Transverse colon (tissue), 4 donors: Measurements from ENCODE around the gene LRRC4C. TPM values are rescaled to one million over a fixed set of nuclear protein-coding genes. Genes with fewer than 3 reads are reported as not detected.

Experiments used
- DNase-seq: peaks from one replicate; pipeline ENCODE4 v3.0.0-alpha.2; 2019
- H3K27ac ChIP-seq, 4 donors: fragments of 200-600 bp; sonication (generic); 2 replicates each; pipeline ENCODE4 v1.5.1; 2016 to 2018; ENCODE audit warnings: inconsistent platforms in 4 of 4
- H3K27me3 ChIP-seq: fragments of 200-600 bp; sonication (generic); 2 replicates; pipeline ENCODE4 v1.5.1; 2017; ENCODE audit warnings: inconsistent platforms
- H3K36me3 ChIP-seq, 4 donors: fragments of 200-600 bp; sonication (generic); 2 replicates each; pipeline ENCODE4 v1.5.1; 2017 to 2019; ENCODE audit warnings: inconsistent platforms in 4 of 4
- H3K4me1 ChIP-seq, 4 donors: fragments of 200-600 bp; sonication (generic); 2 replicates each; pipeline ENCODE4 v1.5.1; 2017 to 2020; ENCODE audit warnings: inconsistent platforms in 4 of 4
- H3K4me3 ChIP-seq, 4 donors: fragments of 200-600 bp; sonication (generic); 1 replicate in 1 of 4; 2 replicates in 3 of 4; pipeline versions ENCODE4 v1.5.1 to v1.6.1; 2017 to 2019; ENCODE audit warnings: inconsistent platforms in 4 of 4
- H3K9me3 ChIP-seq, 2 donors: fragments of 200-600 bp; sonication (generic); 2 replicates each; pipeline ENCODE4 v1.5.1; 2017 to 2019; ENCODE audit warnings: inconsistent platforms in 2 of 2
- EP300 ChIP-seq: sonication (generic); formaldehyde crosslinking; IDR thresholded peaks from one replicate; pipeline ENCODE4 v1.6.1; 2017; ENCODE audit warnings: antibody characterized with exemption, low read depth
- POLR2A ChIP-seq: fragments of 450-650 bp; IDR thresholded peaks from one replicate; pipeline ENCODE4 v1.6.1; 2016; ENCODE audit warnings: antibody characterized with exemption, mild to moderate bottlenecking, moderate library complexity
- POLR2AphosphoS5 ChIP-seq, 3 donors: sonication (generic); formaldehyde crosslinking; IDR thresholded peaks; one replicate each; pipeline ENCODE4 v1.6.1; 2016; ENCODE audit warnings: antibody characterized with exemption in 3 of 3
- WGBS, 2 donors: methylation state at CpG; one replicate each; pipeline ENCODE4 v1.1.5; 2018; ENCODE audit warnings: low coverage in 1 of 2; 5-methylcytosine and 5-hydroxymethylcytosine counted together
- in situ Hi-C, 4 donors: fragments of 200-750 bp; cut with MboI; loops; one replicate each; pipeline versions ENCODE4 v1.15.0 to v1.15.1; 2017; ENCODE audit warnings: low sequenced_read_pairs in 3 of 4, low pct_ligation_motif_present in 1 of 4, low pct_unique_long_range_greater_than_20kb in 1 of 4
- intact Hi-C: fragments of 100-400 bp; cut with DNase I; formaldehyde crosslinking; loops from one replicate; pipeline ENCODE4 v1.15.1; 2023; ENCODE audit warnings: low total_unique reads
- total RNA-seq, 4 donors: library from RNA; depleted of rRNA; stranded (reverse); fragments of >200 nt; gene quantifications; one replicate each; pipeline ENCODE4 v1.1.0, GENCODE V29; 2016
- TF ChIP-seq, protein P1 (sequence below), 5 experiments: fragments of 200-600 bp in 3 of 5; fragments of 450-650 bp in 2 of 5; sonication (generic) in 3 of 5; IDR thresholded peaks; 1 replicate in 2 of 5; 2 replicates in 3 of 5; pipeline ENCODE4 v1.5.1; 2016 to 2017; ENCODE audit warnings: antibody characterized with exemption in 5 of 5, inconsistent platforms in 3 of 5, mild to moderate bottlenecking in 2 of 5, moderate library complexity in 1 of 5

Gene LRRC4C
- total RNA-seq, 4 donors from 2014 or later: 0.55 to 1.9 (median 0.64) TPM; not detected in 1

DNA sequence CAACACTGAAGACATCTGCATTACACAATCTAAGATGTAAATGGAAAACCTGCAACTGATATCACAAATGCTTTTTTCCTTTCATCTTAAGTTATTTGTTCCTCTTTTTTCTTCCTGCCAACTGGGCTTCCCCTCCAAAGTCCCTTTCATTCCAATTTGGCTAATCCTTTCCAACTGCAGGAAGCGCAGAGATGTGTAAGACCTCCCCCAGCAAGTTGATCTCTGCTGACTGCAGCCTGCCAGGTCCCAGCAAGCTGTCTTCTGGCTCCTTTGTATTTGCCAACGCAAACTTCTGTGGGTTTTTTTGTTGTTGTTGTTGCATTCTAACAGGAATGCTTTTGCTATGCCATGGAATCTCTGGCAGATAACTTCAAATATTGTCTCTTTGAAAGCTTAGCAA lies 38.5 kb upstream of the LRRC4C start:
- H3K27me3 ChIP-seq: no peaks in the 10 kb centered on the region
- no peak overlapping the region for H3K27ac ChIP-seq
- in situ Hi-C loops (no loop called here), intact Hi-C loops (no loop called here)
- no peak for DNase-seq
- no peak overlapping the region for H3K4me3 ChIP-seq
- no peaks in the 10 kb centered on the region for H3K36me3 ChIP-seq
- 20 to 31% methylated on average over 2 of the region's 2 CpGs for WGBS, 2 donors
- H3K4me1 ChIP-seq: no peaks in the 10 kb centered on the region
- no peak for TF ChIP-seq EP300
- TF ChIP-seq, protein P1, sequence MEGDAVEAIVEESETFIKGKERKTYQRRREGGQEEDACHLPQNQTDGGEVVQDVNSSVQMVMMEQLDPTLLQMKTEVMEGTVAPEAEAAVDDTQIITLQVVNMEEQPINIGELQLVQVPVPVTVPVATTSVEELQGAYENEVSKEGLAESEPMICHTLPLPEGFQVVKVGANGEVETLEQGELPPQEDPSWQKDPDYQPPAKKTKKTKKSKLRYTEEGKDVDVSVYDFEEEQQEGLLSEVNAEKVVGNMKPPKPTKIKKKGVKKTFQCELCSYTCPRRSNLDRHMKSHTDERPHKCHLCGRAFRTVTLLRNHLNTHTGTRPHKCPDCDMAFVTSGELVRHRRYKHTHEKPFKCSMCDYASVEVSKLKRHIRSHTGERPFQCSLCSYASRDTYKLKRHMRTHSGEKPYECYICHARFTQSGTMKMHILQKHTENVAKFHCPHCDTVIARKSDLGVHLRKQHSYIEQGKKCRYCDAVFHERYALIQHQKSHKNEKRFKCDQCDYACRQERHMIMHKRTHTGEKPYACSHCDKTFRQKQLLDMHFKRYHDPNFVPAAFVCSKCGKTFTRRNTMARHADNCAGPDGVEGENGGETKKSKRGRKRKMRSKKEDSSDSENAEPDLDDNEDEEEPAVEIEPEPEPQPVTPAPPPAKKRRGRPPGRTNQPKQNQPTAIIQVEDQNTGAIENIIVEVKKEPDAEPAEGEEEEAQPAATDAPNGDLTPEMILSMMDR (IDR thresholded peaks at IDR 0.05): no peak
- TF ChIP-seq POLR2A: no peak
- no peak for TF ChIP-seq POLR2AphosphoS5 (IDR thresholded peaks at IDR 0.05)
- H3K9me3 ChIP-seq: no peaks in the 10 kb centered on the region

DNA sequence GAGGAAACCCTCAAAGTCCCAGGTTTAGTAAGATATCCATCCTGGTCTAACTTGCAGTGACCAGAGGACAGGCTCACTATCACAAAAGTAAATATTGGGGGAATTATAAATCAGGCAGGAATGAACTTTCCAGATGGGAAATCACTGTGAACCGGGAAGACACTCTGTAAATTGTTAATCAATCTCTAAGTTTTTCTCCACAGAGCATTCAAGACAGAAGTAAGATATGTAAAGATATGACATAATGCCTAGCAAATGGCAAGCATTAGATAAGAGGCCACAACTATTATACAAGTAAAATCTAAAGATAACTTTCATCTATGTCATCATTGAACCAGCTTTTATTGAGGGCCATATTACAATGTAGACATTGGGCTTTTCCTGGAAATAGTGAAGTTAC lies 35.3 kb upstream of the LRRC4C start:
- no peak for DNase-seq
- intact Hi-C loops: no loop called here

DNA sequence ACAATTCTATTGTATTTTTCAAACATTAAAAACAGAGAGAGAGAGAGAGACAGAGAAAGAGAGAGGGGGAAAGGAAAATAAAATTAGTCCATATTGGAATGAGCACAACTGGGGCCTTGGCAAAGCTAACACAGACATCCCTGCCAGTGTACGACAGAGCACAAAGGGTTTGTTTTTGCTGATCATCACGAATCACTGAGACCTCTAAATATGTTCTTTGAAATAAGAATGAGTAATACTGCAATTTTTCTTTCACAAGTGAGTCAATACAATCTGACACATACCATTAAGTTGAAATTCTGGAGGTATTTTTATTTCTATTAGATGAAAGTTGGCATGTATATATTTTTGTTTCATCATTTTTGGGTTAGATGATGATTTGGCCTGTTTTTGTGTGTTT lies 27.0 kb upstream of the LRRC4C start:
- Histone ChIP-seq H3K4me3 (no peak overlapping the region), H3K27ac (no peak overlapping the region), H3K4me1 (no peaks in the 10 kb centered on the region), H3K27me3 (no peaks in the 10 kb centered on the region), H3K36me3 (no peaks in the 10 kb centered on the region), H3K9me3 (no peaks in the 10 kb centered on the region)
- in situ Hi-C loops (no loop called here), intact Hi-C loops (no loop called here)
- 67 to 79% methylated on average over 2 of the region's 2 CpGs for WGBS, 2 donors
- TF ChIP-seq, protein P1 (IDR thresholded peaks at IDR 0.05): no peak
- TF ChIP-seq POLR2A (no peak), POLR2AphosphoS5 (IDR thresholded peaks at IDR 0.05) (no peak), EP300 (no peak)
- DNase-seq: no peak

More for the DNA sequence above, 35.3 kb upstream of the LRRC4C start:
- 27% methylated on average over 1 of the region's 1 CpG for WGBS, 2 donors
- H3K36me3 ChIP-seq: no peaks in the 10 kb centered on the region
- no peak overlapping the region for H3K4me3 ChIP-seq
- no peak for TF ChIP-seq POLR2A
- no peaks in the 10 kb centered on the region for H3K27me3 ChIP-seq
- H3K4me1 ChIP-seq: no peaks in the 10 kb centered on the region
- H3K9me3 ChIP-seq: no peaks in the 10 kb centered on the region
- no peak overlapping the region for H3K27ac ChIP-seq
- in situ Hi-C loops: no loop called here

DNA sequence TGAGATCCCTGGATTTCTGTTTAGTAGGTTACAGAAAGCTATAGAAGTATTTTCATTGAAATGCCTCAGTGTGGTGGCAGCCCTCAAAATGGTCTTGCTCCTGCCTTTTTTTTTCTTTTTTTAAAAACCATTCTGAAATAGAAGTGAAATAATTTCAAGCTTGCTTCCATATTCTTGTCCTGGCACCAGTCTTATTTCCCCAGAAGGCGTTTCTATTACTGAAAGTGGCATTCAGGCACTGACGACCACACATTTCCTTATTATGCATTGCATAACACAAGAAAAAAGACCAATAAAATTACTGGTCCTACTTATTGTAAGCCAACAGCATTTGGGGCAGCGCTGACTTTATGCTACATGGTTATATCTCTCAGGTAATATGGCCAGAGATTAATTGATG lies 24.5 kb upstream of the LRRC4C start:
- DNase-seq: no peak
- intact Hi-C loops (no loop called here), in situ Hi-C loops (no loop called here)

DNA sequence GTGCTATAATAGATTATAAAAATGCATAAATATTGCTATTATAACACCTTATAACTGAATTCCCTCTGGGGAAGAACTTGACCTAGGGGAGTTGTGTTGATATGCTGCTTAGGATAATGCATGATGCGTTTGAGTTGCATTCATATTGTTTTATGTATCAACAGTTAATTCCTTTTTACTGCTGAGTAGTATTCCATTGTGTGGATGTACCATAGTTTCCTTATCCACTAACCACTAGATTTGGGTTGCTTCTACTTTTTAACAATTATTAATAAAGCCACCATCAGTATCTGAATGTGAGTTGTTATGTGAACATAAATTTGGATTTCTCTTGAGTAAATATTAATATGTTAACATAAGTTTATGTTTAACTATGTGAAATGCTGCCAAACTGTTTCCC lies 19.7 kb upstream of the LRRC4C start:
- Histone ChIP-seq H3K4me1 (no peaks in the 10 kb centered on the region), H3K4me3 (no peak overlapping the region), H3K9me3 (no peaks in the 10 kb centered on the region), H3K27me3 (no peaks in the 10 kb centered on the region), H3K36me3 (no peaks in the 10 kb centered on the region), H3K27ac (no peak overlapping the region)
- in situ Hi-C loops: no loop called here
- DNase-seq: no peak
- 66 to 100% methylated on average over 1 of the region's 1 CpG for WGBS, 2 donors
- intact Hi-C loops: no loop called here
- TF ChIP-seq, protein P1 (IDR thresholded peaks at IDR 0.05): no peak

More for the DNA sequence above, 24.5 kb upstream of the LRRC4C start:
- no peak overlapping the region for H3K4me3 ChIP-seq
- H3K36me3 ChIP-seq: no peaks in the 10 kb centered on the region
- 25 to 28% methylated on average over 3 of the region's 3 CpGs for WGBS, 2 donors
- H3K4me1 ChIP-seq: no peaks in the 10 kb centered on the region
- H3K27me3 ChIP-seq: no peaks in the 10 kb centered on the region
- no peak overlapping the region for H3K27ac ChIP-seq
- no peaks in the 10 kb centered on the region for H3K9me3 ChIP-seq
- TF ChIP-seq POLR2AphosphoS5 (IDR thresholded peaks at IDR 0.05): no peak
- TF ChIP-seq, protein P1 (IDR thresholded peaks at IDR 0.05): no peak
- no peak for TF ChIP-seq EP300
- no peak for TF ChIP-seq POLR2A
